ENCODE data around the gene C1QTNF8. TPM values are rescaled to one million over a fixed set of nuclear protein-coding genes. Genes with fewer than 3 reads are reported as not detected.

The C1QTNF8 gene
- total RNA-seq, 1 donor from 2014 or later = not detected

GRCh38 chr16:1049113-1049975 lies 46.7 kb downstream of the C1QTNF8 start:
- Mint-ChIP-seq H3K27me3 (peaks cover 1% of the 10 kb centered on the region), H3K9me3 (no peaks in the 10 kb centered on the region), H3K4me1 (no peaks in the 10 kb centered on the region), H3K36me3 (ENCODE audit: low read depth) (no peaks in the 10 kb centered on the region), H3K27ac (no peak overlapping the region), H3K4me3 (no peak overlapping the region)
- CTCF ChIA-PET = no interaction called here
- POLR2A ChIA-PET = no interaction called here
- TF ChIP-seq CTCF (IDR thresholded peaks at IDR 0.05) = no peak
- intact Hi-C loops (cut with micrococcal nuclease) = no loop called here
- DNase-seq = no peak
- ATAC-seq (ENCODE audit: low read depth) = no peak

- Mint-ChIP-seq H3K36me3 (ENCODE audit: low read depth) (no peaks in the 10 kb centered on the region), H3K9me3 (no peaks in the 10 kb centered on the region), H3K27ac (no peak overlapping the region), H3K4me3 (no peak overlapping the region), H3K4me1 (no peaks in the 10 kb centered on the region), H3K27me3 (peaks cover 1% of the 10 kb centered on the region)
- CTCF ChIA-PET = no interaction called here
- ATAC-seq (ENCODE audit: low read depth) (no peak), DNase-seq (no peak)
- POLR2A ChIA-PET = no interaction called here
- no peak for TF ChIP-seq CTCF (IDR thresholded peaks at IDR 0.05)
- intact Hi-C loops (cut with micrococcal nuclease) = no loop called here
Measured at GRCh38 chr16:1048442-1049112, 47.5 kb downstream of the C1QTNF8 start.

- no peaks in the 10 kb centered on the region for H3K4me1 Mint-ChIP-seq
- no peaks in the 10 kb centered on the region for H3K36me3 Mint-ChIP-seq (ENCODE audit: low read depth)
- no peak overlapping the region for H3K4me3 Mint-ChIP-seq
- peaks cover 1% of the 10 kb centered on the region for H3K27me3 Mint-ChIP-seq
- no peaks in the 10 kb centered on the region for H3K9me3 Mint-ChIP-seq
- no peak overlapping the region for H3K27ac Mint-ChIP-seq
- intact Hi-C loops (cut with micrococcal nuclease) = no loop called here
- ChIA-PET POLR2A (no interaction called here), CTCF (no interaction called here)
- no peak for TF ChIP-seq CTCF (IDR thresholded peaks at IDR 0.05)
- DNase-seq = no peak
- no peak for ATAC-seq (ENCODE audit: low read depth)
Measured at GRCh38 chr16:1047801-1048200, 48.2 kb downstream of the C1QTNF8 start.

- POLR2A ChIA-PET = no interaction called here
- TF ChIP-seq CTCF (IDR thresholded peaks at IDR 0.05) = no peak
- no peak overlapping the region for H3K27ac Mint-ChIP-seq
- H3K36me3 Mint-ChIP-seq (ENCODE audit: low read depth) = no peaks in the 10 kb centered on the region
- H3K9me3 Mint-ChIP-seq = no peaks in the 10 kb centered on the region
- H3K27me3 Mint-ChIP-seq = peaks cover 5% of the 10 kb centered on the region
- CTCF ChIA-PET = no interaction called here
- no peak for DNase-seq
- no peak for ATAC-seq (ENCODE audit: low read depth)
- intact Hi-C loops (cut with micrococcal nuclease) = no loop called here
- H3K4me1 Mint-ChIP-seq = no peaks in the 10 kb centered on the region
- H3K4me3 Mint-ChIP-seq = no peak overlapping the region
Measured at GRCh38 chr16:1047123-1047522, 48.9 kb downstream of the C1QTNF8 start.

Data from activated B cell treated with CpG ODN at 0.5 μM for 24 hours (primary cell).